Lung (tissue), 12 donors: ENCODE data around the gene OCLN. TPM values are rescaled to one million over a fixed set of nuclear protein-coding genes. Genes with fewer than 3 reads are reported as not detected.
"Not testable (repeated sequence)": the region's sequence is repeated elsewhere in the genome, so short reads cannot be mapped to it uniquely, and the experiment has no call there.

Experiments used
- ATAC-seq: fragments of 200-7000 bp; cut with Tn5 transposase; one replicate; pipeline ENCODE4 v1.9.1; 2020; ENCODE audit warnings: moderate number of reproducible peaks; ENCODE audit not compliant: insufficient read depth, low FRiP score
- DNase-seq, 3 donors: peaks; one replicate each; pipeline ENCODE4 v3.0.0-alpha.2; 2013 to 2017
- H3K27ac ChIP-seq, 2 donors: one replicate each; pipeline ENCODE4 v1.5.1; 2013; ENCODE audit warnings: mild to moderate bottlenecking in 2 of 2, moderate library complexity in 2 of 2, control low read depth in 1 of 2, inconsistent platforms in 1 of 2, low read depth in 1 of 2, low read length in 1 of 2
- H3K27me3 ChIP-seq, 3 donors: one replicate each; pipeline ENCODE4 v1.5.1; 2013; ENCODE audit warnings: low read length in 2 of 3; ENCODE audit not compliant: control insufficient read depth in 3 of 3, insufficient read depth in 3 of 3
- H3K36me3 ChIP-seq, 4 donors: one replicate each; pipeline ENCODE4 v1.5.1; 2013; ENCODE audit warnings: low read length in 4 of 4, mild to moderate bottlenecking in 1 of 4, moderate library complexity in 1 of 4; ENCODE audit not compliant: control insufficient read depth in 4 of 4, insufficient read depth in 4 of 4
- H3K4me1 ChIP-seq, 5 donors: one replicate each; pipeline ENCODE4 v1.5.1; 2013; ENCODE audit warnings: low read length in 5 of 5, mild to moderate bottlenecking in 2 of 5, moderate library complexity in 1 of 5; ENCODE audit not compliant: control insufficient read depth in 5 of 5, insufficient read depth in 5 of 5
- H3K4me3 ChIP-seq: one replicate; pipeline ENCODE4 v1.5.1; 2013; ENCODE audit warnings: mild to moderate bottlenecking, control low read depth, moderate library complexity
- H3K9ac ChIP-seq, 2 donors: one replicate each; pipeline ENCODE4 v1.5.1; 2013; ENCODE audit warnings: low read length in 2 of 2, control low read depth in 1 of 2; ENCODE audit not compliant: insufficient read depth in 1 of 2
- H3K9me3 ChIP-seq, 4 donors: one replicate each; pipeline ENCODE4 v1.5.1; 2013; ENCODE audit warnings: low read length in 3 of 4, mild to moderate bottlenecking in 1 of 4, moderate library complexity in 1 of 4; ENCODE audit not compliant: control insufficient read depth in 4 of 4, insufficient read depth in 3 of 4
- CTCF ChIP-seq: IDR thresholded peaks from 2 replicates; pipeline ENCODE4 v1.5.1; 2012; ENCODE audit warnings: mild to moderate bottlenecking; ENCODE audit errors: control extremely low read depth, extremely low read depth
- WGBS, 2 donors: extraction: QIAGEN DNeasy Blood & Tissue Kit; methylation state at CpG; one replicate each; pipeline ENCODE4 v1.1.7; 2013; 5-methylcytosine and 5-hydroxymethylcytosine counted together
- polyA plus RNA-seq, 2 donors: library from polyadenylated mRNA; stranded (reverse); fragments of 200-250 nt; gene quantifications; one replicate each; pipeline ENCODE4 v1.2.1, GENCODE V29; 2013
- total RNA-seq, 2 donors: library from RNA; depleted of rRNA in 1 of 2; stranded (reverse); fragments of >200 nt in 1 of 2; gene quantifications; one replicate each; pipeline ENCODE4 v1.2.1, GENCODE V29; 2014 to 2021
- donor health status: control.
- donor health status: control.
- donor health status: Bipolar disorder and iron deficiency.
- donor health status: healthy.
- donor health status: DM: yes; HTN: yes; CAD: no.

Gene OCLN
- total and polyA plus RNA-seq, 4 donors = 19.7 to 129 (median 46.6) TPM

- peak within 1 kb of the TSS; percentile 53 to 70 for H3K27ac ChIP-seq
- not testable (repeated sequence) for H3K27me3 ChIP-seq, H3K9me3 ChIP-seq, H3K4me1 ChIP-seq, H3K36me3 ChIP-seq
- DNase-seq (peak; percentile 71 to 81 (median 77)), ATAC-seq (peak; percentile 95)
- WGBS, 2 donors = 0 to 1% methylated on average over 35 to 40 of the region's 40 CpGs
- peak; percentile 18 for TF ChIP-seq CTCF
- peak within 1 kb of the TSS in 1 of 2 donors; percentile 61 for H3K9ac ChIP-seq
- peak within 1 kb of the TSS; percentile 45 for H3K4me3 ChIP-seq
These were observed 67.3 kb downstream of the OCLN start, which contains the start of gene GTF2H2C for GRCh38 chr5:69559908-69560330. Gene GTF2H2C, plus strand, starts transcription at chr5:69560191. Its CDS starts 4,942 bp downstream, at chr5:69565133.

- 25 to 30% methylated on average over 18 to 24 of the region's 31 CpGs for WGBS, 2 donors
- DNase-seq = peak in 1 of 3 donors; percentile 0
- H3K27me3 ChIP-seq, H3K4me1 ChIP-seq, H3K36me3 ChIP-seq, H3K27ac ChIP-seq, H3K9me3 ChIP-seq, H3K9ac ChIP-seq, H3K4me3 ChIP-seq, ATAC-seq: not testable (repeated sequence)
These were observed 68.2 kb downstream of the OCLN start for GRCh38 chr5:69560587-69561431.

- ATAC-seq = not testable (repeated sequence)
These were observed 73.6 kb downstream of the OCLN start for GRCh38 chr5:69566172-69566571.

GRCh38 chr5:69568072-69568471 lies 75.5 kb downstream of the OCLN start:
- not testable (repeated sequence) for H3K4me3 ChIP-seq, DNase-seq, H3K9ac ChIP-seq, H3K27me3 ChIP-seq, H3K9me3 ChIP-seq, ATAC-seq, H3K36me3 ChIP-seq, H3K27ac ChIP-seq, H3K4me1 ChIP-seq
- WGBS, 2 donors = no CpG with 5 or more reads among the region's 2 CpGs

More at GRCh38 chr5:69566172-69566571, 73.6 kb downstream of the OCLN start:
- not testable (repeated sequence) for H3K9me3 ChIP-seq, DNase-seq, H3K27me3 ChIP-seq, H3K36me3 ChIP-seq, H3K4me3 ChIP-seq, H3K27ac ChIP-seq, H3K9ac ChIP-seq, H3K4me1 ChIP-seq
- 87 to 96% methylated on average over 2 of the region's 2 CpGs for WGBS, 2 donors

GRCh38 chr5:69583356-69583755 lies 90.8 kb downstream of the OCLN start:
- not testable (repeated sequence) for ATAC-seq, H3K27ac ChIP-seq, H3K36me3 ChIP-seq, H3K27me3 ChIP-seq, H3K9me3 ChIP-seq, H3K4me3 ChIP-seq, H3K4me1 ChIP-seq, DNase-seq, H3K9ac ChIP-seq
- WGBS, 2 donors = no CpG with 5 or more reads among the region's 2 CpGs

GRCh38 chr5:69596114-69596840 lies 103.7 kb downstream of the OCLN start:
- ATAC-seq = peak; percentile 77
- H3K9ac ChIP-seq, H3K9me3 ChIP-seq, H3K27ac ChIP-seq, H3K4me1 ChIP-seq, H3K4me3 ChIP-seq, H3K36me3 ChIP-seq, H3K27me3 ChIP-seq, DNase-seq: not testable (repeated sequence)
- WGBS, 2 donors = 22 to 81% methylated on average over 1 to 2 of the region's 7 CpGs

- H3K9ac ChIP-seq, H3K27ac ChIP-seq, H3K9me3 ChIP-seq, H3K36me3 ChIP-seq, H3K27me3 ChIP-seq, H3K4me3 ChIP-seq, H3K4me1 ChIP-seq, DNase-seq, ATAC-seq: not testable (repeated sequence)
- WGBS, 2 donors = no CpG with 5 or more reads among the region's 6 CpGs
These were observed 109.4 kb downstream of the OCLN start for GRCh38 chr5:69601947-69602346.
